ENCODE measurements around the gene HAVCR1.
"Not testable (repeated sequence)": the region's sequence is repeated elsewhere in the genome, so short reads cannot be mapped to it uniquely, and the experiment has no call there.

HAVCR1 gene

DNA sequence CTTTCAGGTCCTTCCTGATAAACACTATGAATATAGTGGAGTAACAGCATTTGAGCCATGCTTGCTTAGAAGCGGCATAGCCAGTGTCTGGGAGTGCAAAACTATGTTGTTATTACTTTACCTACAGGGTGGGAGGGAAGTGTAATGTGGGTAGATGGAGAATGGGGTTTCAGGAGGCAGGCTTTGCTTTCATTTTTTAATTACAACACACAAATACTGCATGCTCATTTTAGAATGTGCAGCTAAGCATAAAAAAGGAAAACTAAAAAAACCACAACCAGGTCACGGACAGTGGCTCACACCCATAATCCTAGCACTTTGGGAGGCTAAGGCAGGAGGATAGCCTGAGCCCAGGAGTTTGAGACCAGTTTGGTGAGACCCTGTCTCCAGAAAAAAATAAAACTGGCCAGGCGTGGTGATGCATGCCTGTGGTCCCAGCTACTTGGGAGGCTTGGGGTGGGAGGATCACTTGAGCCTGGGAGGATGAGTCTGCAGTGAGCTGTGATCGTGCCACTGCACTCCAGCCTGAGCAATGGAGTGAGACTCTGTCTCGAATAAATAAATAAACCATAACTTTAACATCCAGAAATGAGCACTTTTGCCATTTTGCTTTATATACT is 20.2 kb downstream of the HAVCR1 start:
- in situ Hi-C loops (cut with MboI; ENCODE audit: low sequenced_read_pairs, unreplicated experiment): no loop called here
- TF ChIP-seq, protein P1, sequence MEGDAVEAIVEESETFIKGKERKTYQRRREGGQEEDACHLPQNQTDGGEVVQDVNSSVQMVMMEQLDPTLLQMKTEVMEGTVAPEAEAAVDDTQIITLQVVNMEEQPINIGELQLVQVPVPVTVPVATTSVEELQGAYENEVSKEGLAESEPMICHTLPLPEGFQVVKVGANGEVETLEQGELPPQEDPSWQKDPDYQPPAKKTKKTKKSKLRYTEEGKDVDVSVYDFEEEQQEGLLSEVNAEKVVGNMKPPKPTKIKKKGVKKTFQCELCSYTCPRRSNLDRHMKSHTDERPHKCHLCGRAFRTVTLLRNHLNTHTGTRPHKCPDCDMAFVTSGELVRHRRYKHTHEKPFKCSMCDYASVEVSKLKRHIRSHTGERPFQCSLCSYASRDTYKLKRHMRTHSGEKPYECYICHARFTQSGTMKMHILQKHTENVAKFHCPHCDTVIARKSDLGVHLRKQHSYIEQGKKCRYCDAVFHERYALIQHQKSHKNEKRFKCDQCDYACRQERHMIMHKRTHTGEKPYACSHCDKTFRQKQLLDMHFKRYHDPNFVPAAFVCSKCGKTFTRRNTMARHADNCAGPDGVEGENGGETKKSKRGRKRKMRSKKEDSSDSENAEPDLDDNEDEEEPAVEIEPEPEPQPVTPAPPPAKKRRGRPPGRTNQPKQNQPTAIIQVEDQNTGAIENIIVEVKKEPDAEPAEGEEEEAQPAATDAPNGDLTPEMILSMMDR (IDR thresholded peaks at IDR 0.05; ENCODE audit: borderline replicate concordance, control extremely low read depth, extremely low read depth, insufficient read depth, missing control alignments): no peak
- no peak for DNase-seq (ENCODE audit: low spot score)

DNA sequence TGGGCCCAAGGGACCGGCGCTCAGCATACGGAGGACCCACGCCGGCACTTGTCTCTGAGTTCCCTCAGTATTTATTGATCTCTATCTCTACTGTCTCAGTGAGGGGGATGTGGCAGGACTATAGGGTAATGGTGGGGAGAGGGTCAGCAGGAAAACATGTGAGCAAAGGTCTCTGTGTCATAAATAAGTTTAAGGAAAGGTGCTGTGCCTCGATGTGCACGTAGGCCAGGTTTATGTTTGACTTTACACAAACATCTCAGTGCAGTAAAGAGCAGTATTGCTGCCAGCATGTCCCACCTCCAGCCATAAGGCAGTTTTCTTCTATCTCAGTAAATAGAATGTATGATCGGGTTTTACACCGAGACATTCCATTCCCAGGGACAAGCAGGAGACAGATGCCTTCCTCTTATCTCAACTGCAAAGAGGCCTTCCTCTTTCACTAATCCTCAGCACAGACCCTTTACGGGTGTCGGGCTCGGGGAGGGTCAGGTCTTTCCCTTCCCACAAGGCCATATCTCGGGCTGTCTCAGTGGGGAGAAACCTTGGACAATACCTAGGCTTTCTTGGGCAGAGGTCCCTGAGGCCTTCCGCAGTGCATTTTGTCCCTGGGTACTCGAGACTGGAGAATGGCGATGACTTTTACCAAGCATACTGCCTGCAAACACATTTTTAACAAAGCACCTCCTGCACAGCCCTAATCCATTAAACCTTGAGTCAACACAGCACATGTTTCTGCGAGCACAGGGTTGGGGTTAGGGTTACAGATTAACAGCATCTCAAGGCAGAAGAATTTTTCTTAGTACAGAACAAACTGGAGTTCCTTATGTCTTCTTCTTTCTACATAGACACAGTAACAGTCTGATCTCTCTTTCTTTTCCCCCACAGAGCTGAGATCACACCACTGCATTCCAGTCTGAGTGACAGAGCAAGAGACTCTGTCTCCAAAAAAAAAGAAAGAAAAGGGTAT is 24.5 kb downstream of the HAVCR1 start:
- DNase-seq (ENCODE audit: low spot score); in situ Hi-C loops (cut with MboI; ENCODE audit: low sequenced_read_pairs, unreplicated experiment): not testable (repeated sequence)

GRCh38 chr5:157033071-157033583 is 25.8 kb downstream of the HAVCR1 start:
- TF ChIP-seq, protein P1 (IDR thresholded peaks at IDR 0.05; ENCODE audit: borderline replicate concordance, control extremely low read depth, extremely low read depth, insufficient read depth, missing control alignments): no peak
- in situ Hi-C loops (cut with MboI; ENCODE audit: low sequenced_read_pairs, unreplicated experiment): no loop called here
- DNase-seq (ENCODE audit: low spot score): no peak

DNA sequence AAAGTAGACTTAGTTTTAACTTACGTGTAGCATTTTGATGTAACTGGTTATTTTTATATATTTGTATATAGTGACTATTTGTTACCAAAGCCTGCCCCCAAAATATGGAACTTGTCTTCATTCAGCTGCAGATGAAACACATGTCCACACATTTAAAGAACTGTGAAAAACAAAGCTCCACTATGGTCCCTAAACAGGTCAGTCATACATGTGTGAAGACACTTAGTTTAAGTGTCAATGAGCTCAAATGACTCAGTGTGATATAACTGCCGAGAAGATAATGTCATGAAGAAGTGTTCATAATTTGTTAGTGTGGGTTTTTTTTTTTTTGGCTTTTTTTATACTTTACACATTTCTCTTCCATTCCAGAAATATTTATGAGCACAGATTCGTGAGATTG is 28.2 kb downstream of the HAVCR1 start:
- in situ Hi-C loops (cut with MboI; ENCODE audit: low sequenced_read_pairs, unreplicated experiment): no loop called here
- no peak for DNase-seq (ENCODE audit: low spot score)
- TF ChIP-seq, protein P1 (IDR thresholded peaks at IDR 0.05; ENCODE audit: borderline replicate concordance, control extremely low read depth, extremely low read depth, insufficient read depth, missing control alignments): no peak

DNA sequence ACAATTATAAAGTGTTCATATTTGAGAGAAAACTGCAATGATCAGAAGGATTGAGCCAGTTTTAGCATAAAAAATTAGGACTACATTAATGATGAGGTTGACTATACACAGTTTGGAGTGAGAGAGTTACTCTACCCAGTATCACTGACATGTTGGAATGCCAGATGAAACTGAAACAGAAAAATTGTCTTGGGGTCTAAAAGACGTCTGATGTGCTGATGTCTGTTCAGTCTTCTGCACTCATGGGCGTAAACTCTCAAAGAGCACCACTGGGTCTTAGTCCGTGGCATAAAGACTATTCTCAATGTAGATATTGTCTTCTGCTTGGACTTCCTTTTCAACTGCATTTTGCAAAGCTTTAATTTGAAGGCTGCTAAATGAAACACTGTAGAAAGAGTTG is 29.5 kb downstream of the HAVCR1 start:
- in situ Hi-C loops (cut with MboI; ENCODE audit: low sequenced_read_pairs, unreplicated experiment): no loop called here
- no peak for DNase-seq (ENCODE audit: low spot score)
- TF ChIP-seq, protein P1 (IDR thresholded peaks at IDR 0.05; ENCODE audit: borderline replicate concordance, control extremely low read depth, extremely low read depth, insufficient read depth, missing control alignments): no peak

- in situ Hi-C loops (cut with MboI; ENCODE audit: low sequenced_read_pairs, unreplicated experiment); DNase-seq (ENCODE audit: low spot score): not testable (repeated sequence)
These were observed 31.3 kb downstream of the HAVCR1 start for GRCh38 chr5:157027663-157028062.

DNA sequence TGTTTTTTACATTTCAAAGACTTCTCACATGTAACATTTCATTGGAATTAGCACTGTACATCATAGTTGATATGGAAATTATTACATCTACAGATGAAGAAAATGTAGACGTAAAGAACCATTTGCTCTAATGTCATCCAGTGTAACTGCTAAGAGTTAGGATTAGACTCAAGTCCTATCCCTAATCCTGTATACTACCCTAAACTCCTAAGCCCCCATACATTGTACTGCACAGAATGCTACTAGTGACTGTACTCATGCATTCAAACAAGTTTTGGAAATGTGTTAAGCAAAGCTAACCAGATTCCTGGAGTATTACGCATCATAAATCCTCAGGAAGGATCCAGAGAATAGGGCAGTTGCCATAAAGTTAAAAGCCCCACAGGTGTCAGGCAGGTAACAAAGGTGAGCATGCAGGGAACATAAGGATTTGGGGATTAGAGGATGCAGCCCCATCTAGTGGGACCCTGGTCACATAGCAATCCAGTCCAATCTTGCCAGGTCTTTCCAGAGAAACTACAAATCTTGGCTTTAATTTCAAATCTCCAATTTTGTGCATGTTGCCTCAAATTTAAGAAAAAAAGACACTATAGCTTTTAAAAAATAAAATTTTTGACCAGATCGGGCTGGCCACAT is 32.0 kb downstream of the HAVCR1 start:
- DNase-seq (ENCODE audit: low spot score): no peak
- TF ChIP-seq, protein P1 (IDR thresholded peaks at IDR 0.05; ENCODE audit: borderline replicate concordance, control extremely low read depth, extremely low read depth, insufficient read depth, missing control alignments): peak; percentile 40
- in situ Hi-C loops (cut with MboI; ENCODE audit: low sequenced_read_pairs, unreplicated experiment): no loop called here

Data from GM13976 (cell line).